T-helper 9 cell (primary cell): ENCODE results near the gene ENGASE.

Experiments
- DNase-seq: peaks from one replicate; pipeline ENCODE4 v3.0.0-alpha.2; 2020

Gene ENGASE

GRCh38 chr17:79081571-79082276, 7.1 kb downstream of the ENGASE start:
- no peak for DNase-seq

- DNase-seq: peak; percentile 50
These were observed 7.9 kb downstream of the ENGASE start for GRCh38 chr17:79082311-79083190.

DNA sequence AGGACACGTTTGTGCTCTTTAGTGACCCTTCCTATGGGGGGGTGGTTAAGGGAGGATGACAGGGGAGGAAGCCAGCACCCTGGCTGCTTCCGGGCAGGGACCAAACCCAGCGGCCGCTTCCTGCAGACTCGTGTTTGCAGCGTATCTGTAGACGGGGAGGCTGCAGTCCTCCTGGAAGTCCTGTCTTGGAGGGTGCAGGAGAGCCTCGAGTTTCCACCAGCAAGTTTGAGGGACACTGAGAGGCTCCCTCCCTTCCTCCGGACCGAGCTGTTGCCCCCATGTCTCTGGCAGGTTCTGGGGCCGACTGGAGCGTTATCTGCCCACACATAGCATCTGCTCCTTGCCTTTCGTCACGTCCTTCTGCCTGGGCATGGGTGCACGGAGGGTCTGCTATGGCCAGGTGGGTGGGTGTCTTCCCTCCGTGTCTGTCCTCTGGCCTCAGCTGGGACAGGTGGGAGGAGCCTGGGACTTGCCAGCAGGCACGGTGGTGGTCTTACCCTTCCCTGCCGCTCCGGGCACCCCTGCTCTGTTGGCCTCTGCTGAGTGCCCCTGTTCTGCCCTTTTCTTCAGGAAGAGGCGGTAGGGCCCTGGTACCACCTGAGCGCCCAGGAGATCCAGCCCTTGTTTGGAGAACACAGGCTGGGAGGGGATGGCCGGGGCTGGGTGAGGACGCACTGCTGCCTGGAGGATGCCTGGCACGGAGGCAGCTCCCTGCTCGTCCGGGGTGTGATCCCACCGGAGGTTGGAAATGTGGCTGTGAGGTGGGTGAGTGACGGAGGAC, 8.8 kb downstream of the ENGASE start:
- DNase-seq: no peak

- no peak for DNase-seq
These were observed 9.9 kb downstream of the ENGASE start for GRCh38 chr17:79084291-79085153.

- no peak for DNase-seq
These were observed 10.7 kb downstream of the ENGASE start for GRCh38 chr17:79085154-79085920.

- no peak for DNase-seq
These were observed 11.4 kb downstream of the ENGASE start for GRCh38 chr17:79085921-79086551.

DNA sequence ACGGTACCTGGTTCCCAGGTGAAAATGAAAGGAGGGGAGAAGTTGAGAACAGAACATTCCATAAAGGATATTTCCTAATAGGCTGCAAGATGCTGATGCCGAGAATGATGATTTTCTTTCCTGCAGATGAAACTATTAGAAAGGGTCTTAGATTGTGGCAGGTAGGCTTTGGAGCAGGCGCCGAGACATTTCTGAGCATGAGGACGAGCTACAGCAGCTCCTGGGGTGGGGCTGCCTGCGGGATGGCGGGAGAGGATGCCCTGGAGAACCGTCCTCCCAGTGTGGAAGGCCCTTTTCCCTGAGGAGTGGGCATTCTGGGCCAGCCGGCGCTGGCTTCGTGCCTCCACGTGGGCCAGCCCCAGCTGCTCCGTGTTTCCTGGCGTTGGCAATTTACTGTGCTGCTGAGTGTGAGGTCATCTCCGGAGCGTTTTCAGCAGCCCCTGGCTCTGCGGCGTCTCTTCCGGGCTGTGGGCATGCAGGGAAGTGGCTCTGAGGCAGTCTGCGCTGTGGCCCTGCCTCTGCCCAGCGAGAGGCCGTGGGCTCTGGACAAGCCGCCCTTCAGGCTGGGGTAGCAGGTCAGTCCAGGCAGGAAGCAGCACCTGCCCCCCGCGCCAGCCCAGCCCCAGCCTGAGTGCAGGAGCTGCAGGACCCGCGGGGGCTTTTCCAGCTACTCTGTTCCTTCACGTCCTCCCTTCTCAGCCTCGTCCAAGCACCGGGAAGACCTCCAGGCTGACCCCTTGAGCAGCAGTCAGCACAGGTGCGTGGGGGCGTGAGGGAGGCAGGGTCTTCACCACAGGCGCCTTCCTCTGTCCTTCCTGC, 12.2 kb downstream of the ENGASE start:
- DNase-seq: no peak

DNA sequence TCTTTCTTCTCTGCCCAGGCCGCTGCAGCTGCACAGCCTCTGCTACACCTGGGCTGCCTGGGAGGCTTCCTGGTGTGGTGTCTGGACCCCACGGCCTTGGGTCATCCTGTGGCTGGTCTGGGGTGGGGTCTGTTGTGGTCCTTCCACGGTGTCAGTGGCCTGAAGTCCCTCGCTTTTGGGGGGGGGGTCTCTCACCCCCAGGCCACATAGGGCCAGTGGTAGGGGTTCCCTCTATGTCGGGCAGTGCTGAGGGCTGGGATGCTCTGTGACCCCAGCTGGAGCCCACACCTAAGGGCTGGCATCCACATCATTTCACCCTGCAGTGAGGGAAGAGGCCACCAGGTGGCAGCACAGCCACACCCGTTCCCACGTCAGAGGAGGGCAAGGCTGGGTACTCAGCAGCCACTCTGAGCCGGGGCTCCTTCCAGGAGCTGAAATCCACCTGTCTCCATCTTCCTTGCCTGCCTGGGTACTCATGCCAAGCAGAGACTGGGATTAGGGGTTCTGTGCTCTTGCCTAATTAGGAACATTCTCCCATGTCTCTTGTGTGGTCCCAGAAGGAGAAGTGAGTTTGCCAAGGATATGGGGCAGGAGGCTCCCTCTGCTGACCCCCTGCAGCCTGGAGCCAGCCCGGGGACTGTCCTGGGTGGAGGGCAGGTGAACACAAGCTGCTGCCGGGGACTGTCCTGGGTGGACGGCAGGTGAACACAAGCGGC, 13.0 kb downstream of the ENGASE start:
- peak; percentile 70 for DNase-seq

GRCh38 chr17:79088247-79088996, 13.8 kb downstream of the ENGASE start:
- DNase-seq: no peak

DNA sequence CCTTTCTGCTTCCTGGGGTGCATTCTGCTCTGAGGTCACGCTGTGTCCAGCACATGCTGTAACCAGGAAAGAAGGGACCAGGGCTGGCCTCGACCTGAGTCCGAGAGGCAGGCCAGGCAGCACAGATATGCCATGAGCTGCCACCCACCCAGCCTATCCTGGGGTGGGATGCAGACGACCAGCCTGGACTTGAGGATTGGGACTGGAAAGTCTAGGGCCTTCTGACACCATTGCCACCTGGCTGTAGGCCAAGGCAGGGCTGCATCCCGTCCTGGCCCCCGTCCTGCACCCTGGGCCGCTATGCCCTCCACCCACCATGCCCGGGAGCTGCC, 14.3 kb downstream of the ENGASE start:
- DNase-seq: no peak

DNA sequence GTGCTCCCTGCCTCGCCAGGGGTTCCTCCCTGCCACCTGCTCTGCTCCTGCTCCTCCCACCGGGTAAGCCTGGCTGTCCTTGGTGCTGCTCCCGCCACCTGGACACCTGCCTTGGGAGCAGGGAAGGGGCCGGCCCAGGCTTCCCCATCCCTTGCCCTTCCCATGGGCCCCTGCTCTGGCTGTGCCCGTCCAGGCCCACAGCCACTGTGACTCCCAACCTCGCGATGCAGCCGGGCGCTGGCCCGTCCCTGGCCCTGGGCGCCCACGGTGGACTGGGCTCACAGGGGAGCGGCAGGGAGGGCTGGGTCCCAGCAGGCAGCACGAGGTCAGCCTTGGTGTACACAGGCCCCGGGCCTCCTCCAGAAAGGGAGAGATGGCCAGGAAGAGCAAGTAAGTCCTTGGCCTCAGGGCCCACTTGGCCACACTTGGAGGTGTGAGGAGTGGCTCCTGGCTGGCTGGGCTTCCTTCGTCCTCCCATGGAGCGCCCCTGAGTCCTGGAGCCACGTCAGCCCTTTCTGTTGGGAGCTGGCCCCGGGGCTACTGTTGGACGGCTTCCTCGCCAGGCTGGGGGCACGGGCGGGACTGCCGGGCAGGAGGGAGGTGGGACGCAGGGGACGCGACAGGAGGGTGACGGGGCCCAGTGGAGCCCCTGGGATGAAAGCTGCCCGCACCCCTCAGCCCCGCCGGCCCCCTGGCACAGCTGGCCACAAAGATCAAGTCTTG, 15.3 kb downstream of the ENGASE start:
- DNase-seq: no peak

GRCh38 chr17:79090443-79091225, 16.0 kb downstream of the ENGASE start:
- no peak for DNase-seq

DNA sequence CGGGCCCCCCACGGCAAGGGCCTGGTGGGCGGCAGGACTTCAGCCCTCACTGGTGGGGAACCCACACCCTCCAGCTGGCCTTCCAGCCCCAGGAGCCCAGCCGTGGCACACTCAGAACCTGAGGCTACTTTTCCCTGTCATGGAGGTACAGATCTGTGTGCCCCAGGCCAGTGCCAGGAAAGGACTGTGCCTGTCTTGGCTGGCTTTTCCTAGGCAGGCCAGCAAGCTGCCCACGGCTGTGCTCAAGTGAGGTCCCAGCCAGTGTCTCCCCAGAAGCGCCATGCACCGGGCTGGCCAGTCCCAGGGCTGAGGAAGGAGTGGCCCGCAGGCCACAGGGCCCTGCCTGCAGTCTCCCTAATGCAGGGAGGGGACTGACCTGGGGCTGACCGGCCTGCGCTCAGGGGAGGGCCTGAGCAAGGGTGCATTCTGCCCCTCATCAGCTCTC, 16.6 kb downstream of the ENGASE start:
- DNase-seq: no peak

DNA sequence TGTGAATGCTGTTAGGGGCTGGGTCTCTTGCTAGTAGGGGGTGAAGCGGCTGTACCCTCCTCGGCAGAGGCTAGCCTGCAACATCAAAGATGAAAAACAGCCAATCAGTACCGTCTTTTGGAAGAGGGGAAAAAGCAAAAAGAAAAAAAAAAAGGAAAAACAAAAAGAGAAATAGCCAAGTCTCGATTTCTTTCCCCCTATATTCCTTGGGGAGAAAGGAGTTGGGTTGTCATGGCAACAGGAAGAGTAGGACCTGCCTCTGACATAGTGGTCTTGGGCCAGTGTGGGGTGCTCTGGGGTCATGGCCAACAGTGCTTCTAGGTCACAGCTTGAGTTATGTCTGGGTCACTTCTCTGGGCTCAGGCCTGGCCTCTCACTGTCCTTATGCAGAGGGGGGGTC, 17.9 kb downstream of the ENGASE start:
- DNase-seq: no peak

GRCh38 chr17:79093270-79093669, 18.6 kb downstream of the ENGASE start:
- no peak for DNase-seq

DNA sequence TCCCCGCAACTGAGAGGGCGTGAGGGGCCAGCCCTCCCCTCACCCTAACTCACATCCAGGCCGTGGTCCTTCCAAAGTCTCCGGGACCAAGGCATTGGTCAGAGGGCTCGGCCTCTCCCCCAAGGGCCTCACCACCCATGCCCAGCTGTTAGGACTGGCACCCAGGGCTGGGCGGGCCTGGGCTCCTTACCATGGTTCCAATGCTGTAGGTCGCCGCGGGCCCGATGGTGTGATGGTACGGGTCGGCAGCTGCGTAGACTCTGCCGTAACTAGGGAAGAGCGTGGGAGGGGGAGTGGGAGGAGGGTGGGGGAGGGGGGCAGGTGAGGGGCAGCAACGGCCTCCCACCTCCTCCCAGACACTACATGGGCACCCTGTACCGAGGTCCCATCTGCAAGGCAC, 19.6 kb downstream of the ENGASE start:
- DNase-seq: no peak
